GM19395 (cell line): ENCODE data around the gene OPN4.

Source experiments
- ATAC-seq: cut with Tn5 transposase; IDR thresholded peaks from one replicate; pipeline ENCODE4 v1.9.1; 2021; ENCODE audit warnings: mild to moderate bottlenecking, moderate library complexity; ENCODE audit not compliant: unreplicated experiment

The OPN4 gene

GRCh38 chr10:86715836-86716235, 61.5 kb downstream of the OPN4 start:
- ATAC-seq = no peak
